Measurements from ENCODE around the gene OR56A4.

OR56A4 gene

DNA sequence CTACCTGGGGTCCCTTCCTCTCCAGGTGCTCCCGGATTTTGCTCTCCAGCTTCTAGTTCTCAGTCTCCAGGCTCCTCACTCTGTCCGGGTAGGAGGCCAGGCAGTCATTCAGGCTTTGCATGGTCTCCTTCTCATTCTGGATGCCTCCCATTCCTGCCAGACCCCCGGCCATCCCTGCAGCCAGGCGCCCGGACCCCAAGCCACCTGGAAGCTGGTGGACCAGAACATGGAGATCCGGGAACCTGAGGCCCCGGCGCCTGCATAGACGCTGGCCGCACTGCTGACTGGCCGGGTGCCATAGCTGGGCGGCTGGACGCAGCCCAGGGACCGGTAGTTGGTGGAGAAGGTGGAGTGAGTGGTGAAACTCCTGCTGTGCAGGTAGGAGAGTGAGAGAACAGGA is 12.0 kb downstream of the OR56A4 start:
- TF ChIP-seq, protein P1, sequence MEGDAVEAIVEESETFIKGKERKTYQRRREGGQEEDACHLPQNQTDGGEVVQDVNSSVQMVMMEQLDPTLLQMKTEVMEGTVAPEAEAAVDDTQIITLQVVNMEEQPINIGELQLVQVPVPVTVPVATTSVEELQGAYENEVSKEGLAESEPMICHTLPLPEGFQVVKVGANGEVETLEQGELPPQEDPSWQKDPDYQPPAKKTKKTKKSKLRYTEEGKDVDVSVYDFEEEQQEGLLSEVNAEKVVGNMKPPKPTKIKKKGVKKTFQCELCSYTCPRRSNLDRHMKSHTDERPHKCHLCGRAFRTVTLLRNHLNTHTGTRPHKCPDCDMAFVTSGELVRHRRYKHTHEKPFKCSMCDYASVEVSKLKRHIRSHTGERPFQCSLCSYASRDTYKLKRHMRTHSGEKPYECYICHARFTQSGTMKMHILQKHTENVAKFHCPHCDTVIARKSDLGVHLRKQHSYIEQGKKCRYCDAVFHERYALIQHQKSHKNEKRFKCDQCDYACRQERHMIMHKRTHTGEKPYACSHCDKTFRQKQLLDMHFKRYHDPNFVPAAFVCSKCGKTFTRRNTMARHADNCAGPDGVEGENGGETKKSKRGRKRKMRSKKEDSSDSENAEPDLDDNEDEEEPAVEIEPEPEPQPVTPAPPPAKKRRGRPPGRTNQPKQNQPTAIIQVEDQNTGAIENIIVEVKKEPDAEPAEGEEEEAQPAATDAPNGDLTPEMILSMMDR (conservative IDR thresholded peaks at IDR 0.05; ENCODE audit: control insufficient read depth, insufficient read depth, low read depth, low read length): no peak
- DNase-seq (ENCODE audit: low read depth): no peak
- no peak overlapping the region for H3K4me3 ChIP-seq (ENCODE audit: control insufficient read depth, low read depth, low read length)

DNA sequence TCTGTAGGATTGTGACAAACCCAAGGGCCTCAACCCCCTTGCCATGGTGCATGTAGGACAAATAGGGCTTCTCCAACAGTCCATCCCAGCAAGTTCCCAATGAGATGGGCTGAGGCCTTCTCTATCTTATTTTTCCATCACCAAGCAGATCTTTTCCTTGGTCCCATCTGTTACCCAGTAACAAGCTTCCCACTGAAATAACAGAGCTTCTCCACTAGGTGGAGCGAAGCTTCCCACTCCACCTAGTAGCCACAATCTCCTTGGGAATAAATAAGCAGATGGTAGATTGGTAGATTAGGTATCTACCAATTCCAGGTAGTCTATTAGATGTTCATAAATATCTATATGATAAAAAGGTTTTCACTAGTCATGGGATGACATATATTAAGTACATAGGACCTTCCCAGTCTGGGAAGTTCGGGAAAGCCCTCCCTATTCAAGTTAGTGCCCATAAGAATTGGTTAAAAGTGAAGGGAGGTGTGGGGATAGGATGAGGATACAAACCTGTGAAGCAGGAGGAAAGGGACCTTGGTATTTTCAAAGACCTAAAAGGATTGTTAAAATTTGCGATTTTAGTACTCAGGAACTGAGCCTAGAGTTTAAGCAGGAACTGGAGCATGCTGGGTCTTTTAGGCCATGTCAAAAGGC is 14.0 kb downstream of the OR56A4 start:
- H3K4me3 ChIP-seq (ENCODE audit: control insufficient read depth, low read depth, low read length): no peak overlapping the region
- peak; percentile 20 for DNase-seq (ENCODE audit: low read depth)
- TF ChIP-seq, protein P1 (conservative IDR thresholded peaks at IDR 0.05; ENCODE audit: control insufficient read depth, insufficient read depth, low read depth, low read length): peak; percentile 50

DNA sequence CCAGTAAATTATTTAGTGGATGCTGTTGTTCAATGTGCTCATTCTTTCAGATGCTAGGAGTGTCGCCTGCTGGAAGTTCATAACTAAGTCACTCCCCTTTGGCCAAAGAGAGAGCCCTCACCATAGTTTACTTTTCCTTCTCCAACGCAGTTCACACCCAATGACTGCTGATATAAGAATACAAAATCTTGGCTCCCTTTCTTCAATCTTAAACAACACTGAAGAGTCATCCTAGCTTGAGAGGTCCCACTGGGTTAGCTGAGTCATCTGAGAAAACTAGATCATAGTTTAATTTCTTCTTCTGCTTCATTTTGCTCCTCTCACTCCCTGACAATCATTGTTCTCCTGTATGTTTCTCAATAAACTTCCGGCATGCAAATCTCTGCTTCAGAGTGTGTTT is 14.6 kb downstream of the OR56A4 start:
- DNase-seq (ENCODE audit: low read depth): peak; percentile 68
- no peak overlapping the region for H3K4me3 ChIP-seq (ENCODE audit: control insufficient read depth, low read depth, low read length)
- TF ChIP-seq, protein P1 (conservative IDR thresholded peaks at IDR 0.05; ENCODE audit: control insufficient read depth, insufficient read depth, low read depth, low read length): no peak

DNA sequence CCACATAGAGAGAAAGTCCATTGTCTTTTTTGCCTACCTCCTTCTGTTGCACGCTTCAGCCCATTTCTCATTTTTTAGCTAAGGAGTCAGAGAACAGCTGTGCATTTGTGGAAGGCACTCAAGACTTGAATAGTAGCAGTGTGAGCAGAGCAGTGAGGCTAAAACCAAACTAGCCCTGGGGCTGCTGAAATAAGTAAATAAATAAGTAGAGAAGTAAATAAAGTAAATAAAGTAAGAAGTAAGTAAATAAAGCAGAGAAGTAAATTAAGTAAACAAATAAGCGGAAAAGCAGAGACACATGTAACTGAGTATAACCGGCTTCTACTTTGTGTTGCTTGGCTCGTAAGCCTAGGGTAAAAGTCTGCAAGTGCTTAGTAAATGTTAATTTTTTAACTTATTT is 17.5 kb downstream of the OR56A4 start:
- TF ChIP-seq, protein P1 (conservative IDR thresholded peaks at IDR 0.05; ENCODE audit: control insufficient read depth, insufficient read depth, low read depth, low read length): no peak
- H3K4me3 ChIP-seq (ENCODE audit: control insufficient read depth, low read depth, low read length): no peak overlapping the region

DNA sequence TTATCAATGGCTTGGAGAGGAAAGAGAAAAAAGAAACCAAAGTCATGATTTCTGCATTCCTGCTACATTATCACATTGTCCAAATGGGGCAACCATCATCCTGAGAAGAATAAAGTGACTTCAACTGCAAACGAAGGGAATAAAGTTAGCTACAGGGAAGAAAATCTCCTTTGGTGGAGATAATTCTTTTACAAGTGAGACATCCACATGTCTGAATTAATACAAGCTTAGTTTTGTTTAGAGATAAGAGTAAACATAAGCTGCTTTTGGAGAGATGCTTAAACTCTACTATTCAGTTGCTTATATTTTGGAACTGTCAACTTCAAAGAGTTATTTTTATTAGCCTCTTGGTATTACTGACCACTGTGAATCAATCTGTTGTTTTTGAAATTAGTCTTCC is 19.9 kb downstream of the OR56A4 start, which contains the start of gene OR52L1:
Gene OR52L1 (minus strand): TSS at position 101 of the 400 bp plus-strand sequence. CDS start 55 bp downstream, at position 46.
- no peak for DNase-seq (ENCODE audit: low read depth)
- TF ChIP-seq, protein P1 (conservative IDR thresholded peaks at IDR 0.05; ENCODE audit: control insufficient read depth, insufficient read depth, low read depth, low read length): no peak
- no peak within 1 kb of the TSS for H3K4me3 ChIP-seq (ENCODE audit: control insufficient read depth, low read depth, low read length)

More for the DNA sequence above, 17.5 kb downstream of the OR56A4 start:
- no peak for DNase-seq (ENCODE audit: low read depth)

DNA sequence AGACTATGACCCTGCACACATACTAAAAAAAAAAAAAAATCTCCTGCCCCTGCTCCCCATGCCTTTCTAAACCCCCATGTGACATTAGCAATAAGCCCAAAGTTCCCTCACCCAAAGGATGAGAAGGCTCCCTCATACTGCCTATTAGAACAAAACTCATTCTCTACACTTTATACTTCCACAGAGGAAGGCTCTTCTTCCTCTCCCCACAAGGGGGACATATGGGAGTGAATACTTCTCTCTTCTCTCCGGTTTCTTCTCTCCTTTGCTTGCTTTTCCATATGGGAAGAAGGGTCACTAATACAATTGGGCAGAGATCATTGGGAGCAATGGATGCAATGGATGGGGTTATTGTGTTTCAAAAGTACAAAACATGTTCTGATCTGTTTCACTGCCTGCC is 23.3 kb downstream of the OR56A4 start:
- TF ChIP-seq, protein P1 (conservative IDR thresholded peaks at IDR 0.05; ENCODE audit: control insufficient read depth, insufficient read depth, low read depth, low read length): no peak
- no peak for DNase-seq (ENCODE audit: low read depth)

More for the DNA sequence above, 23.3 kb downstream of the OR56A4 start:
- no peak overlapping the region for H3K4me3 ChIP-seq (ENCODE audit: control insufficient read depth, low read depth, low read length)
